GM21576 (cell line): Measurements from ENCODE around the gene FLOT2.
"Not testable (repeated sequence)": the region's sequence is repeated elsewhere in the genome, so short reads cannot be mapped to it uniquely, and the experiment has no call there.

Experiments
- ATAC-seq: cut with Tn5 transposase; IDR thresholded peaks from one replicate; pipeline ENCODE4 v1.9.1; 2021; ENCODE audit warnings: mild to moderate bottlenecking, moderate library complexity; ENCODE audit not compliant: unreplicated experiment

The FLOT2 gene

DNA sequence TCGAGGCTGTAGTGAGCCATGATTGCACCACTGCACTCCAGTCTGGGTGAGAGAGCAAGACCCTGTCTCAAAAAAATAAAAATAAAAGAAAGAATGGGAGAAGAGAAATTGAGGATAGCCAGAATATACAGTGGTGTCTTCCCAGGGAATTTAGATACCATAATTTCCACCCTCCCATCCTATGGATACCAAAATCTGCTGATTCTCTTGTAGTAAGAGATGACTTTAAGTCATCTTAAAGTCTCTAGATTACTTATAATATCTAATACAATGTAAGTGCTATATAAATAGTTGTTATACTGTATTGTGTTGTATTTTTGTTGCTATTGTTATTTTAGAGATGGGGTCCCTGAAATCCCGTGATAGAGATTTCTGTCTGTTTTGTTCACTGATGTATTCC lies 44.2 kb downstream of the FLOT2 start:
- ATAC-seq, result no peak

DNA sequence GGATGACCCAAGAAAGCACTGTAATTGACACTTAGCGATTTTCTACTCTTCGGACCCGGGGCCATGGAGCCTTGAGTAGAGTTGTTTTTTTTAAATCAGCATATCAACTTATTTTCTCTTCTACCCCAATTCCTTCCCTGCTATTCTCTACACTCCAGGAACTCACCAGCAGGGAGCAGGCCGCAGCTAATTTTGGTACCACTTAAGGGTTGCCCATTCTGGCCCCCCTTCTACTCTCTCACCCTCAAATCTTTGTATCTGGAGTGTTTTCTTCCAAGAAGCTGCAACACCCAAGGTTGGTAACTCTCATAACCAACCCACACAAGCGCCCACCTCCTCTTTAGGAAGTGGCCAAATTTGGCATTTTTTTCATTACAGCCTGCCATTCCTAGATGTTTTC lies 48.3 kb downstream of the FLOT2 start:
- ATAC-seq, result no peak

DNA sequence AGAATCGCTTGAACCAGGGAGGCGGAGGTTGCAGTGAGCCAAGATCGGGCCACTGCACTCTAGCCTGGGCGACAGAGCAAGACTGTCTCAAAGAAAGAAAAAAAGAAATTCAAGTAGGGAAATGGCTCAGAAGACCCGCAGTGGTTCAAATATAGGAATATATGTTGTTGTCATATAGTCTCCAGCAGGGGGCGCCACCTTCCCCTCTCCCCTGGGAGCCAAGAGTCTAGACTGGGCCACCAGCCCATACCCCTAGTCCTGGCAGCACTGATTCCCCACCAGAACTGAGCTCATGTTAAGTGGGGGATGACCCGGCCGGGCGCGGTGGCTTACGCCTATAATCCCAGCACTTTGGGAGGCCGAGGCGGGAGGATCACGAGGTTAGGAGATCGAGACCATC lies 48.9 kb downstream of the FLOT2 start:
- ATAC-seq, result not testable (repeated sequence)

GRCh38 chr17:28846699-28847098 lies 50.8 kb downstream of the FLOT2 start:
- ATAC-seq, result not testable (repeated sequence)

GRCh38 chr17:28846231-28846630 lies 51.3 kb downstream of the FLOT2 start:
- no peak for ATAC-seq

DNA sequence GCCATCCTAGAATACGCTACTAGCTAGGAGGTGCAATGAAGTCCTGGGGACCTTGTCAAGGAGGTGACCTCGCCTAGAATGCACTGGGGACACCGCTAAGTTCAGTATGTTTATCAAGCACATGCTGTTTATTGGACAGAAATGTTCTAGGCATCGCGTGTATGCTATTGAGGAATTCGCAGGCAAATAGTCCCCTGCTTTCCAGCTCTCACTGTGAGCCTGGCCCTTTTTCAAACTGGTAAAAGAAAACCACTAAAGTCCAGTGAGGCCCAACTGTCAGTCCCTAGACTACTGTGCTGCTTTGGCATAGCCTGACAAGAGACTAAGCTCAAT lies 53.8 kb downstream of the FLOT2 start:
- no peak for ATAC-seq

GRCh38 chr17:28842282-28843012 lies 55.1 kb downstream of the FLOT2 start, which contains the start of gene FAM222B:
TSS of gene FAM222B (minus strand) at chr17:28842790. CDS start at chr17:28766667, 76,123 bp downstream.
- ATAC-seq, result peak; percentile 67

GRCh38 chr17:28841901-28842281 lies 55.6 kb downstream of the FLOT2 start:
- no peak for ATAC-seq

- ATAC-seq, result no peak
These were observed 58.3 kb downstream of the FLOT2 start for GRCh38 chr17:28839221-28839620.

DNA sequence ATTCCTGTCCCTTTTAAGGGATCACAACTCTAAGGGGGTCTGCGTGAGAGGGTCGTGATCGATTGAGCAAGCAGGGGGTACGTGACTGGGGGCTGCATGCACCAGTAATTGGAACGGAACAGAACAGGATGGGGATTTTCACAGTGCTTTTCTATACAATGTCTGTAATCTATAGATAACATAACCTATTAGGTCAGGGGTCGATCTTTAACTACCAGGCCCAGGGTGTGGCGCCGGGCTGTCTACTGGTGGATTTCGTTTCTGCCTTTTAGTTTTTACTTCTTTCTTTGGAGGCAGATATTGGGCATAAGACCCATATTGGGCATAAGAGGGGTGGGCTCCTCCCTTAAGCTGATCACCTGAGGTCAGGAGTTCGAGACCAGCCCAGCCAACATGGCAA lies 61.0 kb downstream of the FLOT2 start:
- not testable (repeated sequence) for ATAC-seq

DNA sequence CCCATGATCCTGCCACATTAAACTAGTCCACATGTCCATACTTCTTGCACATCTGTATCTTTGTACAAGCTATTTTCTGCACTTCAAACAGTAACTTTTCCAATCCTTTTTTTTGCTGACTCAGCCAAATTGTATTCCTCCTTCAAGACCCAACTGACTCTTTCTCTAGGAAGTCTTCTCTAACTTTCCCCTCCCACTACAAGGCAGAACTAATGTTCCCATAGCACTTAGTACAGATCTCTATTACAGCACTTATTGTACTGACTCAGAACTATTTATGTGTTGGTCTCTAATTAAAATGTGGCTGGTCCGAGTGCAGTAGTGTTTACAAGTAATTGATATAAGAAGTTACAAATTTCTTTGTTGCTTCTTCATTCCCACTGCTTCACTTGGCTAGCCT lies 63.1 kb downstream of the FLOT2 start:
- ATAC-seq, result no peak
